Endothelial cell of umbilical vein (primary cell): ENCODE results near the gene AK8. TPM values are rescaled to one million over a fixed set of nuclear protein-coding genes. Genes with fewer than 3 reads are reported as not detected.

ENCODE experiments used
- BruUV-seq: library from RNA; stranded (reverse); fragments of 400-500 nt; replicated peaks from 2 replicates; lab custom pipeline; 2021; lab: Mats Ljungman, UMichigan
- CTCF ChIA-PET: fragments of 300-600, 350-600 bp; sonication (Branson Sonifier 250); formaldehyde crosslinking; loops from one replicate; lab custom pipeline; 2021; ENCODE audit warnings: antibody characterized with exemption, inconsistent platforms; lab: Charles Lee
- POLR2A ChIA-PET: fragments of 300-600, 350-600 bp; sonication (Branson Sonifier 250); formaldehyde crosslinking; loops from one replicate; lab custom pipeline; 2021; ENCODE audit warnings: antibody characterized with exemption, inconsistent platforms; lab: Charles Lee
- DNase-seq: peaks from one replicate; pipeline ENCODE4 v3.0.0-alpha.2; 2011; ENCODE audit warnings: low read depth, low spot score
- FAIRE-seq: peaks from 2 replicates; lab custom pipeline; 2011; peaks lifted over from hg19 to GRCh38; lab: Jason Lieb, UNC
- H2AFZ ChIP-seq: 2 replicates; pipeline ENCODE4 v1.6.0; 2012; ENCODE audit warnings: low read depth, low read length, control low read depth, inconsistent platforms
- H3K27ac ChIP-seq: 2 replicates; pipeline ENCODE4 v1.5.1; 2011; ENCODE audit warnings: low read depth, mild to moderate bottlenecking, control low read depth, low read length, moderate library complexity; ENCODE audit not compliant: insufficient read depth
- H3K27me3 ChIP-seq, 2 experiments: 2 replicates each; pipeline versions ENCODE4 v1.6.0 to v1.6.1; 2011; ENCODE audit warnings: low read length in 2 of 2, mixed read lengths in 1 of 2; ENCODE audit not compliant: control insufficient read depth in 2 of 2, insufficient read depth in 2 of 2
- H3K36me3 ChIP-seq, 2 experiments: 2 replicates in 1 of 2; 3 replicates in 1 of 2; pipeline ENCODE4 v1.5.1; 2011; ENCODE audit warnings: low read length in 2 of 2, mild to moderate bottlenecking in 1 of 2, moderate library complexity in 1 of 2; ENCODE audit not compliant: control insufficient read depth in 2 of 2, insufficient read depth in 2 of 2; ENCODE audit errors: extremely low read depth in 1 of 2
- H3K4me1 ChIP-seq: 3 replicates; pipeline ENCODE4 v1.5.1; 2011; ENCODE audit warnings: mild to moderate bottlenecking, low read length; ENCODE audit not compliant: control insufficient read depth, insufficient read depth; ENCODE audit errors: extremely low read depth
- H3K4me2 ChIP-seq: 2 replicates; pipeline ENCODE4 v1.6.1; 2011; ENCODE audit warnings: low read length, control low read depth, mixed read lengths; ENCODE audit not compliant: insufficient read depth
- H3K4me3 ChIP-seq, 3 experiments: fragments of 200-600 bp in 1 of 3; sonication (generic), shearing (Covaris generic) in 1 of 3; replicated peaks in 1 of 3; 2 replicates each; pipeline ENCODE4 v1.5.1; 2011 to 2016; ENCODE audit warnings: control low read depth in 3 of 3, low read length in 3 of 3, mild to moderate bottlenecking in 2 of 3, inconsistent platforms in 1 of 3, low read depth in 1 of 3, moderate library complexity in 1 of 3; ENCODE audit not compliant: insufficient read depth in 1 of 3
- H3K79me2 ChIP-seq: 2 replicates; pipeline ENCODE4 v1.6.0; 2012; ENCODE audit warnings: low read length, inconsistent platforms; ENCODE audit not compliant: control insufficient read depth, insufficient read depth
- H3K9ac ChIP-seq: replicated peaks from 2 replicates; pipeline ENCODE3; 2011; ENCODE audit warnings: low read length, control low read depth; ENCODE audit not compliant: insufficient read depth; ENCODE audit errors: extremely low read depth
- H3K9me1 ChIP-seq: replicated peaks from 3 replicates; pipeline ENCODE4 v1.6.0; 2011; ENCODE audit warnings: mild to moderate bottlenecking, low read length; ENCODE audit not compliant: control insufficient read depth, insufficient read depth; ENCODE audit errors: extremely low read depth
- H3K9me3 ChIP-seq: replicated peaks from 2 replicates; pipeline ENCODE4 v1.5.1; 2012; ENCODE audit warnings: low read length, inconsistent platforms; ENCODE audit not compliant: control insufficient read depth, insufficient read depth
- H4K20me1 ChIP-seq: replicated peaks from 2 replicates; pipeline ENCODE3; 2011; ENCODE audit warnings: mild to moderate bottlenecking, low read length; ENCODE audit not compliant: control insufficient read depth, insufficient read depth; ENCODE audit errors: extremely low read depth
- CTCF ChIP-seq, 2 donors: IDR thresholded peaks; 1 replicate in 1 of 2; 2 replicates in 1 of 2; pipeline ENCODE4 v1.5.1; 2011; ENCODE audit warnings: low read length in 2 of 2, mild to moderate bottlenecking in 2 of 2, moderate library complexity in 2 of 2, control low read depth in 1 of 2, inconsistent platforms in 1 of 2, low read depth in 1 of 2; ENCODE audit not compliant: insufficient read depth in 1 of 2; ENCODE audit errors: extremely low read depth in 1 of 2
- EZH2 ChIP-seq: IDR thresholded peaks from 2 replicates; pipeline ENCODE4 v1.6.1; 2012; ENCODE audit warnings: borderline replicate concordance, low read depth, mild to moderate bottlenecking, moderate library complexity, low read length, inconsistent platforms; ENCODE audit not compliant: severe bottlenecking
- FOS ChIP-seq: IDR thresholded peaks from 2 replicates; pipeline ENCODE4 v1.6.1; 2011; ENCODE audit warnings: mild to moderate bottlenecking, low read length, moderate library complexity, borderline replicate concordance; ENCODE audit not compliant: insufficient read depth
- GATA2 ChIP-seq: IDR thresholded peaks from 2 replicates; pipeline ENCODE4 v1.7.0; 2011; ENCODE audit warnings: low read depth, mild to moderate bottlenecking, moderate library complexity, mixed read lengths, low read length; ENCODE audit not compliant: insufficient read length, insufficient read depth
- JUN ChIP-seq: IDR thresholded peaks from 2 replicates; pipeline ENCODE4 v1.6.1; 2011; ENCODE audit warnings: borderline replicate concordance, low read depth; ENCODE audit not compliant: insufficient read length, insufficient read depth
- MAX ChIP-seq: IDR thresholded peaks from 2 replicates; pipeline ENCODE4 v1.6.1; 2011; ENCODE audit not compliant: insufficient read depth, insufficient read length
- MYC ChIP-seq: IDR thresholded peaks from one replicate; pipeline ENCODE4 v1.6.1; 2011; ENCODE audit warnings: mild to moderate bottlenecking, low read depth, low read length
- POLR2A ChIP-seq: IDR thresholded peaks from 2 replicates; pipeline ENCODE4 v1.6.1; 2012; ENCODE audit warnings: low read depth, mild to moderate bottlenecking, control low read depth, low read length
- POLR2AphosphoS5 ChIP-seq: IDR thresholded peaks from 2 replicates; pipeline ENCODE4 v1.6.1; 2012; ENCODE audit warnings: low read depth, mild to moderate bottlenecking, control low read depth, low read length, moderate library complexity; ENCODE audit not compliant: insufficient read depth
- dilution Hi-C: fragments of 300-500 bp; cut with MboI; formaldehyde crosslinking; loops from one replicate; pipeline ENCODE4 v1.15.0; 2019; ENCODE audit warnings: low sequenced_read_pairs; ENCODE audit not compliant: extremely low pct_ligation_motif_present
- intact Hi-C: fragments of 100-400 bp; cut with micrococcal nuclease; formaldehyde crosslinking; loops from one replicate; pipeline ENCODE4 v1.10.0; 2022
- polyA plus RNA-seq, 4 experiments: library from polyadenylated mRNA; depleted of rRNA in 3 of 4; stranded (reverse) in 3 of 4; unstranded in 1 of 4; fragments of >200 nt; gene quantifications; 2 replicates each; pipeline versions ENCODE4 v1.2.1 to v1.2.3, GENCODE V29; 2011 to 2012; ENCODE audit warnings: missing spikeins in 1 of 4
- total RNA-seq: library from RNA; stranded (reverse); gene quantifications from 2 replicates; pipeline ENCODE4 v1.2.3, GENCODE V29; 2021

The AK8 gene
- total and polyA plus RNA-seq, 2 donors (not counting 3 experiments of a cell fraction or from before 2014, with no cell fraction given) = 0.06 TPM; not detected in 1

- H3K4me3 ChIP-seq = no peak overlapping the region
- H3K36me3 ChIP-seq = no peaks in the 10 kb centered on the region
- no peaks in the 10 kb centered on the region for H3K9me1 ChIP-seq
- intact Hi-C loops (no loop called here), dilution Hi-C loops (no loop called here)
- H3K9me3 ChIP-seq = no peaks in the 10 kb centered on the region
- TF ChIP-seq GATA2 = no peak
- no peak for TF ChIP-seq MAX
- TF ChIP-seq POLR2A = no peak
- no peak for TF ChIP-seq MYC
- no peak for TF ChIP-seq POLR2AphosphoS5
- no peak for TF ChIP-seq FOS
- TF ChIP-seq JUN = no peak
- TF ChIP-seq CTCF (IDR thresholded peaks at IDR 0.05; ENCODE audit: extremely low read depth in 1 of 2, insufficient read depth in 1 of 2, low read depth in 1 of 2, low read length in 2 of 2) = no peak
- TF ChIP-seq EZH2 = no peak
- H4K20me1 ChIP-seq = no peaks in the 10 kb centered on the region
- no peak overlapping the region for H3K27ac ChIP-seq
- peaks cover under 1 to 7% of the 10 kb centered on the region in 2 experiments for H3K27me3 ChIP-seq
- CTCF ChIA-PET = interaction anchor here (1.3 kb wide), 2 partner anchors 13 to 19 kb away, joined by 3 read pairs; no protein-coding TSS in a partner anchor
- no peaks in the 10 kb centered on the region for H3K79me2 ChIP-seq
- no peak overlapping the region for H3K9ac ChIP-seq
- POLR2A ChIA-PET = no interaction called here
- no peak overlapping the region for H3K4me2 ChIP-seq
- H2AFZ ChIP-seq = no peak overlapping the region
- no TSS peak for BruUV-seq
- DNase-seq (no peak), FAIRE-seq (no peak)
- H3K4me1 ChIP-seq = no peaks in the 10 kb centered on the region
Measured at GRCh38 chr9:132825430-132825829, 52.7 kb downstream of the AK8 start.
